ENCODE results near the gene TFEC. TPM values are rescaled to one million over a fixed set of nuclear protein-coding genes. Genes with fewer than 3 reads are reported as not detected.

The TFEC gene
- total and polyA plus RNA-seq, 4 donors, result 0.52 to 5.1 (median 2.4) TPM

- H3K9ac ChIP-seq (ENCODE audit: low read depth in 1 of 2, low read length in 2 of 2), result no peak overlapping the region
- no peak overlapping the region for H3K27ac ChIP-seq (ENCODE audit: low read depth in 1 of 2, low read length in 2 of 2)
- H3K4me3 ChIP-seq (ENCODE audit: low read depth in 1 of 3, low read length in 3 of 3), result no peak overlapping the region
- no peaks in the 10 kb centered on the region for H3K36me3 ChIP-seq (ENCODE audit: control insufficient read depth in 4 of 4, insufficient read depth in 3 of 4, low read depth in 1 of 4, low read length in 3 of 4)
- H3K9me3 ChIP-seq (ENCODE audit: control insufficient read depth in 4 of 4, low read length in 3 of 4), result no peaks in the 10 kb centered on the region
- DNase-seq (ENCODE audit: low spot score), result no peak
- no peaks in the 10 kb centered on the region for H3K4me1 ChIP-seq (ENCODE audit: control insufficient read depth in 4 of 4, insufficient read depth in 4 of 4, low read length in 3 of 4)
- 67% methylated on average over 2 of the region's 2 CpGs for WGBS
- TF ChIP-seq ATF3 (IDR thresholded peaks at IDR 0.05) (no peak), NR2F2 (IDR thresholded peaks at IDR 0.05) (no peak), ZBTB33 (IDR thresholded peaks at IDR 0.05) (no peak), FOXA2 (IDR thresholded peaks at IDR 0.05) (no peak), GABPA (IDR thresholded peaks at IDR 0.05 in 1 of 2, conservative IDR thresholded peaks at IDR 0.05 in 1 of 2) (no peak), RAD21 (IDR thresholded peaks at IDR 0.05) (no peak), JUND (IDR thresholded peaks at IDR 0.05) (no peak), HNF4A (conservative IDR thresholded peaks at IDR 0.05) (no peak), FOXA1 (IDR thresholded peaks at IDR 0.05) (no peak), RXRA (IDR thresholded peaks at IDR 0.05) (no peak), YY1 (IDR thresholded peaks at IDR 0.05) (no peak), MAX (IDR thresholded peaks at IDR 0.05) (no peak), TAF1 (conservative IDR thresholded peaks at IDR 0.05) (no peak), CTCF (IDR thresholded peaks at IDR 0.05; ENCODE audit: low read depth, low read length, missing input control) (no peak), REST (IDR thresholded peaks at IDR 0.05) (no peak), SP1 (IDR thresholded peaks at IDR 0.05) (no peak)
- no peaks in the 10 kb centered on the region for H3K27me3 ChIP-seq (ENCODE audit: control insufficient read depth in 4 of 4, insufficient read depth in 4 of 4, low read length in 3 of 4)
Observed at GRCh38 chr7:116021237-116021636, 9.3 kb downstream of the TFEC start.

- Histone ChIP-seq H3K27me3 (ENCODE audit: control insufficient read depth in 4 of 4, insufficient read depth in 4 of 4, low read length in 3 of 4) (no peaks in the 10 kb centered on the region), H3K9me3 (ENCODE audit: control insufficient read depth in 4 of 4, low read length in 3 of 4) (no peaks in the 10 kb centered on the region), H3K9ac (ENCODE audit: low read depth in 1 of 2, low read length in 2 of 2) (no peak overlapping the region), H3K4me1 (ENCODE audit: control insufficient read depth in 4 of 4, insufficient read depth in 4 of 4, low read length in 3 of 4) (no peaks in the 10 kb centered on the region), H3K4me3 (ENCODE audit: low read depth in 1 of 3, low read length in 3 of 3) (no peak overlapping the region), H3K27ac (ENCODE audit: low read depth in 1 of 2, low read length in 2 of 2) (no peak overlapping the region), H3K36me3 (ENCODE audit: control insufficient read depth in 4 of 4, insufficient read depth in 3 of 4, low read depth in 1 of 4, low read length in 3 of 4) (no peaks in the 10 kb centered on the region)
- DNase-seq (ENCODE audit: low spot score), result no peak
- TF ChIP-seq HNF4A (conservative IDR thresholded peaks at IDR 0.05) (no peak), RXRA (IDR thresholded peaks at IDR 0.05) (no peak), SP1 (IDR thresholded peaks at IDR 0.05) (no peak), RAD21 (IDR thresholded peaks at IDR 0.05) (no peak), GABPA (IDR thresholded peaks at IDR 0.05 in 1 of 2, conservative IDR thresholded peaks at IDR 0.05 in 1 of 2) (no peak), NR2F2 (IDR thresholded peaks at IDR 0.05) (no peak), FOXA1 (IDR thresholded peaks at IDR 0.05) (no peak), YY1 (IDR thresholded peaks at IDR 0.05) (no peak), JUND (IDR thresholded peaks at IDR 0.05) (no peak), CTCF (IDR thresholded peaks at IDR 0.05; ENCODE audit: low read depth, low read length, missing input control) (no peak), ZBTB33 (IDR thresholded peaks at IDR 0.05) (no peak), TAF1 (conservative IDR thresholded peaks at IDR 0.05) (no peak), HNF4G (IDR thresholded peaks at IDR 0.05) (no peak), EGR1 (IDR thresholded peaks at IDR 0.05; ENCODE audit: low read depth in 2 of 2) (no peak), FOXA2 (IDR thresholded peaks at IDR 0.05) (no peak), MAX (IDR thresholded peaks at IDR 0.05) (no peak), ATF3 (IDR thresholded peaks at IDR 0.05) (no peak)
Observed at GRCh38 chr7:116018731-116019130, 11.8 kb downstream of the TFEC start.

All from liver (tissue), 9 donors.